OCI-LY1 (cell line): ENCODE data around the gene CYREN.

Experiments
- CTCF ChIP-seq: fragments of 200-600 bp; sonication (generic), shearing (Covaris generic); IDR thresholded peaks from 2 replicates; pipeline ENCODE4 v1.5.1; 2017; ENCODE audit warnings: mild to moderate bottlenecking, antibody characterized with exemption, low read length, moderate library complexity, mixed read lengths
- EZH2 ChIP-seq: fragments of 200-600 bp; sonication (generic), shearing (Covaris generic); IDR thresholded peaks from 2 replicates; pipeline ENCODE4 v1.8.0; 2017; ENCODE audit warnings: borderline replicate concordance, mixed run types, mild to moderate bottlenecking, antibody characterized with exemption, low read length, moderate library complexity, mixed read lengths

GRCh38 chr7:135166338-135166990 lies 4.0 kb downstream of the CYREN start:
- no peak for TF ChIP-seq CTCF
- TF ChIP-seq EZH2, result no peak
